ENCODE measurements around the gene PMEPA1.

PMEPA1 gene

DNA sequence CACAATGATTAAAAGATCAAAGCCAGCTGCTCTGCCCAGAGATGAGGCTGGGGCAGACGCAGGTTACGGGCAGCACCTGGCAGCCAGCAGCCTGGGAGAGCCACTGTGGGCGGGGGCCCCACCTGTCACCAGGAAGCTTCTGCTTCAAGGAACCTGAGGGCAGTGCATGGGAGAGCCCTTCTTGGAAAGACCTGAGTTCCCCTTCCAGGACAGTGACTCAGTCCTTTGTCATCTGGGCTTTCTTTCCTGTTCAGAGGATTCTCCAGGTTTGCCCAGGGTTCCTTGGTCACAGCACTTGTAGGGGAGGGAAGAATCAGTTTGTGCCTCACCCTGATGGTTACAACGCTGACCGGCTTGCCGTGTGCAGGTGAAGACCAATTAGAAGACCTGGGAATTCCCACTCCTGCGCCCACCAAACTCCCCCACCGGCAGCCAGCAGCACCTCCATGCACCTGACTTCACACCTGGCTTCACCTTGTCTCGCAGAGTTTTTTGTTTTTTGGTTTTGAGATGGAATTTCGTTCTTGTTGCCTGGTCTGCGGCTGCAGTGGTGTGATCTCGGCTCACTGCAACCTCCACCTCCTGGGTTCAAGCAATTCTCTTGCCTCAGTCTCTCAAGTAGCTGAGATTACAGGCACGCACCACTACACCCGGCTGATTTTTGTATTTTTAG lies 91.6 kb downstream of the PMEPA1 start:
- no peak overlapping the region for H3K4me3 ChIP-seq
- no peak for DNase-seq (ENCODE audit: low read depth, low spot score)
- no peaks in the 10 kb centered on the region for H3K9me3 ChIP-seq (ENCODE audit: low read depth, low read length)
- TF ChIP-seq EZH2 (IDR thresholded peaks at IDR 0.05), result no peak
- TF ChIP-seq POLR2AphosphoS5 (IDR thresholded peaks at IDR 0.05; ENCODE audit: borderline replicate concordance, low read depth, low read length), result no peak
- TF ChIP-seq FOXP2 (optimal IDR thresholded peaks at IDR 0.05; ENCODE audit: control extremely low read depth, extremely low read length, insufficient read depth), result no peak
- H3K27ac ChIP-seq, result no peak overlapping the region
- H3K9ac ChIP-seq (ENCODE audit: insufficient read length), result no peak overlapping the region
- H3K36me3 ChIP-seq (ENCODE audit: insufficient read depth, low read length), result no peaks in the 10 kb centered on the region

DNA sequence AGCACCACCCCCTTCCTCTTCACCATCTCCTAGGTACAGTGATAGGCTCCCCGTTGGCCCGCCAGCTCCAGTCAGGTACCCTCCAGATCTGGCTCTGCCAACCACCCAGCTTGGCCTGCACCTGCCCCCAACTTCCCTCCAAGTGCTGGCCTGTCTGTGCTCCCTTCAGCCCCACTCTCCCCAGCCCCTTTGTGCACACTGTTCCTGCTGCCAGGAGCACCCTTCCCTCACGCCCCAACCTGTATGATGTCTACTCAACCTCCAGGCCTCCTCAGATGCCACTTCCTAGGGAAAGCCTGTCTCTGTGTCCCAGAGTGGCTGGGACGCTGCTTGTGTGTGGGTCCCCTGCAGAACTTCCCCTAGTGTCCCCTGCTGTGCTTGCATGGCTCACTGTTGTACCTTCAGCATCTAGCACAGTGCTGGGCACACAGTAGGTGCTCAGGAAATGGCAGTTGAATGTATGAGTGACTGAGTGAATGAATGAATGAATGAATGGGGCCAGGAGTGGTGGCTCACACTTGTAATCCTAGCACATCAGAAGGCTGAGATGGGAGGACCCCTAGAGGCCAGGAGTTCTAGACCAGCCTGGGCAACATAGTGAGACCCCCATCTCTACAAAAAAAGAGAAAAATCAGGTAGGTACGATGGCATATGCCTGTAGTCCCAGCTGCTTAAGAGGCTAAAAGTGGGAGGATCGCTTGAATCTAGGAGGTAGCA lies 92.6 kb downstream of the PMEPA1 start:
- no peak for TF ChIP-seq EZH2 (IDR thresholded peaks at IDR 0.05)
- TF ChIP-seq POLR2AphosphoS5 (IDR thresholded peaks at IDR 0.05; ENCODE audit: borderline replicate concordance, low read depth, low read length), result no peak
- TF ChIP-seq FOXP2 (optimal IDR thresholded peaks at IDR 0.05; ENCODE audit: control extremely low read depth, extremely low read length, insufficient read depth), result no peak
- H3K36me3 ChIP-seq (ENCODE audit: insufficient read depth, low read length), result no peaks in the 10 kb centered on the region
- no peak for DNase-seq (ENCODE audit: low read depth, low spot score)
- H3K4me3 ChIP-seq, result no peak overlapping the region
- H3K9ac ChIP-seq (ENCODE audit: insufficient read length), result no peak overlapping the region
- H3K27ac ChIP-seq, result no peak overlapping the region
- H3K9me3 ChIP-seq (ENCODE audit: low read depth, low read length), result no peaks in the 10 kb centered on the region

DNA sequence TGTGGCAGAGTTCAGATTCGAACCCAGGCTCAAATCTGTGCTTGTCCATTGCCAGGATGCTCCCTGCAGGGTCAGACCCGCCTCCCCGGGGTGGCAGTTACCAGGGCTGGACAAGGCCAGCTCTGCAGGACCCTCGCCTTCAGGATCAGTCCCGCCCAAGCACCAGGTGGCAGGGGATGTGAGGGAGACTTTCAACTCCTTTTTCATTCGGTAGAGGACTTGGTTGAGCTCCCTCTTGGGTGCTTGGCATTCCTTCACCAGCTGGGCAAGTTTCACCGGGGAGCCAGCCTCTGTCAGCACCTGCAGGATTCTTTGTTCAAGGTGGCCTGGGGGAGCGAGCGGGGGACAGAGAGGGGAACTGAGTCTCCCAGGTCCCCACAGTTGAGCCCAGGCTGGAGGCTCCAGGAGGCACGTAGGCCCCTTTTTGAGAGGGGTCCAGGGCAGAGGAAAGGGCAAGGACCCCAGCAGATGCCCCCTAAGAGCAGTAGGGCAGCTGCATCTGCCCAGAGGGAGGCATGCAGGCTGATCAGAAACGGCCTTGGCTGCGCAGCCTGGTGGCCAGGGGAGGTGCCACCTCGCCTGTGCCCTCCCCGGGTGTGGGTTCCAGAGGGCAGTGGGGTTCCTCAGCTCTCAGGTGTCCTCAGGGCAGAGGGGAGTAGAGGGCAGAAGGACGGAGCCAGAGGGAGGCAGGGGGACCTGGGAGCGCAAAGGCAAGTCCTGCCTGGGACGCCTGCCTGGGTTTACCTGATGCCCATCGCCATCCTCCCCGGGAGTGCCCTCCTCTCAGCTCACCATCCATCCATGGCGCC lies 93.5 kb downstream of the PMEPA1 start:
- Histone ChIP-seq H3K9ac (ENCODE audit: insufficient read length) (no peak overlapping the region), H3K36me3 (ENCODE audit: insufficient read depth, low read length) (no peaks in the 10 kb centered on the region), H3K9me3 (ENCODE audit: low read depth, low read length) (no peaks in the 10 kb centered on the region), H3K4me3 (no peak overlapping the region), H3K27ac (no peak overlapping the region)
- no peak for TF ChIP-seq EZH2 (IDR thresholded peaks at IDR 0.05)
- no peak for TF ChIP-seq POLR2AphosphoS5 (IDR thresholded peaks at IDR 0.05; ENCODE audit: borderline replicate concordance, low read depth, low read length)
- no peak for TF ChIP-seq FOXP2 (optimal IDR thresholded peaks at IDR 0.05; ENCODE audit: control extremely low read depth, extremely low read length, insufficient read depth)
- no peak for DNase-seq (ENCODE audit: low read depth, low spot score)

DNA sequence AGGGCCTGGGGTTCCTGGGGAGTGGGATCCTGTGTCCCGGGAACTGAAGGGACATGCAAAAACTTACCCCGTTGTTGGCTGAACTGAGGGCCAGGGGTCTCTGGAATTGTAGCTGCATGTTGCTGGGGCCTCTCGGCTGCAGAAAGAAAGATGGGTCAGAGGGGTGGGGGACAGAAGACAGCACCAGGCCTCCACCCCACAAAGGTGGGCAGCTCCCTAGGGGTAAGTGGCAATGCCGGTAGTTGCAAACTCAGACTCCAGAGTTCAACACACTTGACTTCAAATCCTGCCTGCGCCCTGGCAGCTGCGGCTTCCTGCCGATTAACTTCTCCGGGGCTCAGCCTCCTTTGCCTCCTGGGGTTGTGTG lies 94.4 kb downstream of the PMEPA1 start:
- H3K9me3 ChIP-seq (ENCODE audit: low read depth, low read length), result no peaks in the 10 kb centered on the region
- no peak overlapping the region for H3K4me3 ChIP-seq
- no peaks in the 10 kb centered on the region for H3K36me3 ChIP-seq (ENCODE audit: insufficient read depth, low read length)
- no peak for DNase-seq (ENCODE audit: low read depth, low spot score)
- H3K9ac ChIP-seq (ENCODE audit: insufficient read length), result no peak overlapping the region
- TF ChIP-seq POLR2AphosphoS5 (IDR thresholded peaks at IDR 0.05; ENCODE audit: borderline replicate concordance, low read depth, low read length) (no peak), EZH2 (IDR thresholded peaks at IDR 0.05) (no peak), FOXP2 (optimal IDR thresholded peaks at IDR 0.05; ENCODE audit: control extremely low read depth, extremely low read length, insufficient read depth) (no peak)
- no peak overlapping the region for H3K27ac ChIP-seq

DNA sequence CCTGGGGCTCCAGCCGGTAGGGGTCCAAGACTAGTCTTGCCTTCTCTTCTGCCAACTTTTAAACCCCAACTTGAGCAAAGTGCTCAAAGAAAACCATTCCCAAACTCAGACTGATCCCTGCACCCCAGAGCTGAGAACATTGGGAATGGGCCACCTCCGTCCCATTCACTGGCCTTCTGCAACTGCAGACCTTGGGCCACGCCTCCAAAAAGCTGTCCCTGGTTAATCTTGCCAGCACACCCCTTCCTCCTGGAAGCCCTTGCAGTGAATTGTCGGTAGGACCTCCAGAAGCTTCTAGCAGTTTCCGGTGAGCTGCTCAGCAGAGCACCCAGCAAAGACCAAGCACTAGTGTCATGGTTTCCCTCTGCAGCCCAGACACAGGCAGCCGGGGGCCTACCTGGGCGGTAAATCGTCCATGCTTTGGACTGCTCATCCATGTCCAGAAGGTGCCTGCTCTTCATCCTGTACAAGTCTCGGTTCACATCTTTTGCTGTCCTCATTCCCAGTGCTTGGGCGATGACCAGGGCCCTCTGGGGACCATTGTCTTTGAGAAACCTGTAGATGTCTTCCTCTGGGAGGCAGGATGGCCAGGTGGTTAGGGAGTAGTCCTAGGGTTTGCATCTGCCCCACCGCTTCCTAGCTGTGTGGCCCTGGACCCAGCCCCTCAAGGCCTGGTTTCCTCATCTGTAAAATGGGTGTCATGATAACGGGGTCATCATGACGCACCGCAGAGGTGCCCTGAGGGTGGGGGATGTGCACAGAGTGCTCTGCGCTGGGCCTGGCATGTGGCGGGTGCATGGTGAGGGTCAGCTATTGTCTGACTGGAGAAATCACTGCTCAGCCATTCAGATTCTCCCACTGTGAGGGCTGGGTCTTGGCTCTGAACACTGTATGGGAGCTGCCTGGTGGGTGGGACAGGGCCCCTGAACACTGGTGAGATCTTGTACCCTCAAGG lies 95.0 kb downstream of the PMEPA1 start:
- Histone ChIP-seq H3K9me3 (ENCODE audit: low read depth, low read length) (no peaks in the 10 kb centered on the region), H3K9ac (ENCODE audit: insufficient read length) (no peak overlapping the region), H3K36me3 (ENCODE audit: insufficient read depth, low read length) (no peaks in the 10 kb centered on the region), H3K4me3 (no peak overlapping the region), H3K27ac (no peak overlapping the region)
- TF ChIP-seq FOXP2 (optimal IDR thresholded peaks at IDR 0.05; ENCODE audit: control extremely low read depth, extremely low read length, insufficient read depth), result no peak
- TF ChIP-seq POLR2AphosphoS5 (IDR thresholded peaks at IDR 0.05; ENCODE audit: borderline replicate concordance, low read depth, low read length), result no peak
- no peak for TF ChIP-seq EZH2 (IDR thresholded peaks at IDR 0.05)
- no peak for DNase-seq (ENCODE audit: low read depth, low spot score)

DNA sequence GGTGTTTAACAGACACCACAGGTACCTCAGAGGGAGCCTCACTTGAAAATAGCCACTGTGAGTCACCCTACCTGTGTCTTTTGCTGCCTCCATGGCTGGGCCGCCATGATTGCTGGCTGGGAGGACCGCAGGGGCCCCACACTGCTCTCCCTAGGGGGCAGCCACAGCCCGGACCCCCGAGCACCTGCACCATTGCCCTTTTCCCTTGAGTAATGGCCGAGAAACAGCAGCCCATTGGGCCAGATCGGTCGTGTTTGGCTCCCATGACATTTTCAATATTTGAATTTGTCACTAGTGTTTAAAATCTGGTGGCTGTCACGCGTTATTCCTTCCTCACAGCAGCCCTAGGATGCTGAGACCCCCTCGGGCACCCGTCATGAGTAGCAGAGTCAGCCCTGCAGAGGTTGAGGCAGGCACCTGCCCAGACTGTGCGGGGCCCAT lies 96.3 kb downstream of the PMEPA1 start:
- Histone ChIP-seq H3K9ac (ENCODE audit: insufficient read length) (no peak overlapping the region), H3K36me3 (ENCODE audit: insufficient read depth, low read length) (no peaks in the 10 kb centered on the region), H3K27ac (no peak overlapping the region), H3K9me3 (ENCODE audit: low read depth, low read length) (no peaks in the 10 kb centered on the region), H3K4me3 (no peak overlapping the region)
- no peak for TF ChIP-seq EZH2 (IDR thresholded peaks at IDR 0.05)
- no peak for TF ChIP-seq POLR2AphosphoS5 (IDR thresholded peaks at IDR 0.05; ENCODE audit: borderline replicate concordance, low read depth, low read length)
- no peak for TF ChIP-seq FOXP2 (optimal IDR thresholded peaks at IDR 0.05; ENCODE audit: control extremely low read depth, extremely low read length, insufficient read depth)
- no peak for DNase-seq (ENCODE audit: low read depth, low spot score)

DNA sequence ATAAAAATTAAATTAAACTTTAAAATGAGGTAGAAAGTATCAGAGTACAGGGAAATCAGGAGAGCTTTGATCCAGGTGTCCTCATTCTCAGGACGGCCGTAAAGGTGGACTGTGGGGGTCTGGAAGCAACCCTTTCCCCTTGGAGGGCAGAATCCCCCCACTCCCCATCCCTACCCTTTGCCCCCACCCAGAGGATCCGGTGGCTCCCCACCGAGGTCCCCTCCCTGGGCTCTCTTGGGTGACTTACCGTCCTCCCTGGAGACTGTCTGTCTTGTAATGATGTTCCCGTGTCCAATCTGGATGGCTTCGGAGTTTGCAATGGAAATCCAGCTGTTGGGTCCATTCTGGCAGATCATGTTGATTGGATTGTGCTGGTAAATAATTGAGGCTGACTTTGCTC lies 96.9 kb downstream of the PMEPA1 start:
- Histone ChIP-seq H3K9ac (ENCODE audit: insufficient read length) (no peak overlapping the region), H3K4me3 (no peak overlapping the region), H3K36me3 (ENCODE audit: insufficient read depth, low read length) (no peaks in the 10 kb centered on the region), H3K9me3 (ENCODE audit: low read depth, low read length) (no peaks in the 10 kb centered on the region), H3K27ac (no peak overlapping the region)
- no peak for TF ChIP-seq EZH2 (IDR thresholded peaks at IDR 0.05)
- TF ChIP-seq POLR2AphosphoS5 (IDR thresholded peaks at IDR 0.05; ENCODE audit: borderline replicate concordance, low read depth, low read length), result no peak
- TF ChIP-seq FOXP2 (optimal IDR thresholded peaks at IDR 0.05; ENCODE audit: control extremely low read depth, extremely low read length, insufficient read depth), result no peak
- no peak for DNase-seq (ENCODE audit: low read depth, low spot score)
